Femur (tissue), 1 donor: ENCODE results near the gene NEGR1.
A peak's percentile ranks its signal among the peaks of the same experiment; 100 is the strongest.

Experiments used
- DNase-seq: peaks from one replicate; pipeline ENCODE4 v3.0.0-alpha.2; 2017

The NEGR1 gene

GRCh38 chr1:71835442-71835813, 446.9 kb downstream of the NEGR1 start:
- no peak for DNase-seq

- DNase-seq, result peak; percentile 20
These were observed 447.5 kb downstream of the NEGR1 start for GRCh38 chr1:71834601-71835441.

- no peak for DNase-seq
These were observed 450.7 kb downstream of the NEGR1 start for GRCh38 chr1:71831646-71832045.

GRCh38 chr1:71829346-71829745, 453.0 kb downstream of the NEGR1 start:
- no peak for DNase-seq

- DNase-seq, result no peak
These were observed 453.8 kb downstream of the NEGR1 start for GRCh38 chr1:71828431-71829012.

- DNase-seq, result no peak
These were observed 458.5 kb downstream of the NEGR1 start for GRCh38 chr1:71823708-71824305.

- no peak for DNase-seq
These were observed 465.3 kb downstream of the NEGR1 start for GRCh38 chr1:71817028-71817427.

DNA sequence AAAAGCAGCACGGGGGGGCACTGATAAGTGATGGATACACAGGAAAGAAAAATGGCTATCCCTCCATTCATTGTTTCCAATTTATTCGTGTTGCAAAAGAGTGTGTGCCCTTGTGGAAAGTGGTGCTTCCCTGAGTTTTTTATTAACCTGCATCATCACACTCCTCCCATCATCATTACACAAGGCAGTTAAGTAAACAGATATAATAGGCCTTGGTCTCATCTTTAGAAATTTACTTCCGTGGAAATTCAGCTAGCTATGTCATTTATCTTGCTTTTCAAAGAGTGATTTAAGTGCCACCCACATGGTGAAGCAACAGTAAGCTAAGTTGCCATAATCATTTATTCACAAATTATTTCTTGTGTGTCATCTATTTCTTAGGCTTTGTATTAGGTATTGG, 473.3 kb downstream of the NEGR1 start:
- DNase-seq, result no peak

DNA sequence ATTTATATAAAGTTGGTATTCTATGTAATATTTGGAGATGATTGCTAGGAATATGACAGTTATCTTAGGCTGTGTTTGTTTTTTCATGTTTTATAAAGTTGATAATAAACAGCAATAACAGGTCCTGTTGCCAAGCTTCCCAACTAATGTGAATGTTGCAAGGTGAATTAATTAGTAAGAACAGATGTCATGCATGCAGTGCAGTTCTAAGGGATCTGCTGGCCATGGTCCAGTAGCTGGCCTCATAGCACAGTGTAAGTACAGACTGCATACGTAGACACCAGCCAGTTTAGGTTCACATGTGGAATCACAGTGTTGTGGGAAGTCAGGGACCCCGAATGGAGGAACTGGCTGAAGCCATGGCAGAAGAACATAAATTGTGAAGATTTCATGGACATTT, 478.2 kb downstream of the NEGR1 start:
- DNase-seq, result no peak

GRCh38 chr1:71796006-71796405, 486.3 kb downstream of the NEGR1 start:
- no peak for DNase-seq

- no peak for DNase-seq
These were observed 490.1 kb downstream of the NEGR1 start for GRCh38 chr1:71792264-71792663.

- no peak for DNase-seq
These were observed 494.2 kb downstream of the NEGR1 start for GRCh38 chr1:71788113-71788512.

DNA sequence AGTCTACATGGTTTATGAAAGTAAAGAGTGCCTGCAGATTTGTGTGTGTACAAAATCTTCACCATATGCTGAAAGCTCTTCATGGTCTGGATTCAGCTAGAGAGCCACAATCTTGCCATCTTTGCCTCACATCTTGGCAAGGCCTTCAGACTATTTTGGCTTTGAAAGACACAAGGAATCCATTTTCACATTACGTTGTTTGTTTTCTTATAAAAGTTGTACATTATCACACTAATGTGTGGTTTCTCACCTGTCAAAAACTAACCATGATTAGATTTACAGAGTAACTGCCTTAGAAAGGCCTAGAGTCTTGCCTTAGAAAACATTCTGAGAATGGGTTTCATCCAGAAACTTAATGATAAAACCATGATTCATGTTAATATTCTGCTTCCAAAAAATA, 494.6 kb downstream of the NEGR1 start:
- DNase-seq, result no peak

GRCh38 chr1:71786218-71786617, 496.1 kb downstream of the NEGR1 start:
- no peak for DNase-seq

DNA sequence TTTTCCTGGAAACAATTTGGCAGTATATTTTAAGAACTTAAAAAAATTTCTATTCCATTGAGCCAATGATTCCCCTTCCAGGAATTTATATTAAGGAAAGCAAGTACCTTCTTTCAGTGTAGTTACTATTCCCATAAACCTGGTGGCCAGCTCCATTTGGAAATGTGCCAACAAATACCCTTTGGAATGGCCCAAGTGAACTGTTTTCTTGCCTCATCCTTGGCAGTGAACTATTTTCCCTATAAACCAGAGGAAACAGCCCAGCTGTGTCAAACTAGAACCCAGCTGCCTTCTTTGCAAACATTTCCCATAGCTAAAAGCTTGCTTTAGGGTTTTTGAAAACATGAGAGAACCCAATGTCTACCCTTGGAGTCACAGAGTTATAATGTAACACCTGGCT, 496.9 kb downstream of the NEGR1 start:
- peak; percentile 56 for DNase-seq

GRCh38 chr1:71785000-71785399, 497.3 kb downstream of the NEGR1 start:
- DNase-seq, result peak; percentile 26

GRCh38 chr1:71784241-71784640, 498.1 kb downstream of the NEGR1 start:
- no peak for DNase-seq

- DNase-seq, result no peak
These were observed 499.3 kb downstream of the NEGR1 start for GRCh38 chr1:71783071-71783470.

DNA sequence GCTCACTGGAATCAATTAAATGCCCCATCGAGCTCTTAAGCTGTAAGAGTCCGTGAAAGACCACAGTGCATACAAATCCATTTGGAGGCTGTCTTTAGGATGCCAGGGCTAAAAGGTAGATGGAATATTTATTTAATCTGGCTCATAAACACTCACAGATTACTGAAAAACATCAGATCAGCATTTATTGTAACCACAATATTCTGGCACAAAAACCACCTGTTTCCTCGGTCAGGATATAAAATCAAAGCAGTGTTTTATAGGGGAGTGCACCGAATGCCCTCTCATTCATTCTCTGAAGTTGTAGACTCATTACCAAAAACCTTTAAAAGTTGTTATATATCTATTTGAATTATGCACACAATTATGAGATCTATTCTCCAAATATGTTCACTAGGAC, 500.9 kb downstream of the NEGR1 start:
- DNase-seq, result no peak

DNA sequence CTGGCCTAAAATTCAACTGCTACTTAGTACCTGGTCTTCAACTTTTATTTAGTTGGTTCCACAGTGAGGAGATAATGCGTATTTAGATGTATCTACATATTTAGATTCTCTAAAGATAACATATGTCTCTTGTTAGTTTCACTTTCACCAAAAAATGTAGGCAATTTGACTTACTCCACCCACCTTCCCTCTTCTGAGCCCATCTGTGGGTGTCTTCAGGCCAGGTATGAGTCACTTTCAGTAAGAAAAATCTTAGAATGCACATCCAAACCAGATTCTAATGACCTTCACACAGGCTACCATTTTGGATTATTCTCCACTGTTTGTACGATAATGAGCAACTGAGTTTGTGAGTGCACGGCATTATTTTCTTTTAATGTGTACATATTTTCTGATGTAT, 501.7 kb downstream of the NEGR1 start:
- DNase-seq, result no peak

DNA sequence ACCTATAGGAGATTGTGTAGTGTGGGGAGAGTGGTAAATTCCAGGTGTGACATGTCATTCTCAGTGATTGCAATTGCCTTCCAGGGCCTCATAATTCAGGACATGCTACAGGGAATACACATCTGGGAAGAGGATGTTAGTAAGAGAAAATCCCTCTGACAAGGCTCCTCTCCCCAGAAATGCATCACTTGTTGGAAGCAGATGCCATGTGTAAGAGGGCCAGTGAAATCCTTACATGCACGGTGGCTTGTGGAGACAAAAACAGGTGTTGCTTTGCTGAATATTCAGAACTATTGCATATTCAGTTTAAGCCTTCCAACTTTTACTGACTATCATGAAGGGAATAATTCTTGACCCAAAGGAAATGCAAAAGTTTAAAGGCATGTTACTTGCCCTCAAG, 503.4 kb downstream of the NEGR1 start:
- no peak for DNase-seq

DNA sequence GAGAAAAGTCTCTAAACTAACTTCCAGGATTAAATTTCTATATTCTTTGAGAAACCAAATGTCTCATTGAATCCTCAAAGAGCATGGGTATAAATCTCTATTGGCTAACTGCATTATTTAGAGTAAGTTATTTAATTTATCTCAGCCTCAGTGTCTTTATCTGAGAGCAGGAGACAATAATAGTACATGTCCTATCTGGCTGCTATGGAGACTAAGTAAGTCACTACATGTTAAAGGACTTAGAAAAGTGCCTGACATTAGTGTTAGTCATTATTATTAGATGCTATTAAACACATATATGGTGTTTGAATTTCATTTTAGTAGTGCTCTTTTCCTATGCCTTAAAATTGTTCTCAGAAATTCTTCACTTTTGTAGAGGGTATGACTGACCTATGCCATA, 505.2 kb downstream of the NEGR1 start:
- no peak for DNase-seq

DNA sequence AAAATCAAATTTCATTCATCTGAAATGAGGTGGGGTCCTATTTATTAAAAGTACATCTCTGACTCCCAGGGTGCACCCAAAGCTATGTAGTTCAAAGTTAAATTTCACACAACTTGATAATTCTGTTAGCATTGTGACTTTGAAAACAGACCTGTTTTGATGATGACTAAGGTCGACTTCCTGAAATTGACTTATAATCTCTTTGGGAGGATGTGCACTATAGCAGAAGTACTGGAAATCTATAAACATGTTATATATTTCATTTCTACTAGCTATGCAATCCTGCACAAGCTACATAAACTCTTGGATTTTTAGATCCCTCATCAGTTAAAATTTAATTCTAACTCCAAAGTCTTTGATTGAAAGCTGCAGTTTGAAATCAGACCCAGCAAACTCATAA, 507.6 kb downstream of the NEGR1 start:
- no peak for DNase-seq

DNA sequence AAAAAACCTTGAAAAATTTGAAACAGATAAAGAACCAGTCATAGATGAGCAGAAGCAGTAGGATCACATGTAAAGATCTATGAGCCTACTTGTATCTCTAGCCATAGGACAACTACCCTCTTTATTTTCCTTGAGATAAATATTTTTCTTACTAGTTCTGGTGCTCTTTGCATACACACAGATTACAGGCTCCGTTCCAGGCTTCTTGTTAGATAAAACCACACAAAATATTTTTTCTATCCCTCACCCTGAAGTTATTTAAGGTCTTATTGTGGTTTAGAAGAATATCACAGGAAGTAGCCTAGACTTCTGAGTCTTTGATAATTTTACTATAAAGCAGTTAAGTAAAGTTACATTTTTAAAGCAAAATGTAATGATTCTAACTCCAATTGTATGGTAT, 512.2 kb downstream of the NEGR1 start:
- DNase-seq, result no peak
